NCI-H1092 treated with DMSO at 0.1 percent for 48 hours (cell line): Measurements from ENCODE around the gene RAD54L.
"Not testable (repeated sequence)": the region's sequence is repeated elsewhere in the genome, so short reads cannot be mapped to it uniquely, and the experiment has no call there.

Source experiments
- DNase-seq: peaks from one replicate; lab custom pipeline; 2025; lab: John Stamatoyannopoulos, UW

The RAD54L gene

DNA sequence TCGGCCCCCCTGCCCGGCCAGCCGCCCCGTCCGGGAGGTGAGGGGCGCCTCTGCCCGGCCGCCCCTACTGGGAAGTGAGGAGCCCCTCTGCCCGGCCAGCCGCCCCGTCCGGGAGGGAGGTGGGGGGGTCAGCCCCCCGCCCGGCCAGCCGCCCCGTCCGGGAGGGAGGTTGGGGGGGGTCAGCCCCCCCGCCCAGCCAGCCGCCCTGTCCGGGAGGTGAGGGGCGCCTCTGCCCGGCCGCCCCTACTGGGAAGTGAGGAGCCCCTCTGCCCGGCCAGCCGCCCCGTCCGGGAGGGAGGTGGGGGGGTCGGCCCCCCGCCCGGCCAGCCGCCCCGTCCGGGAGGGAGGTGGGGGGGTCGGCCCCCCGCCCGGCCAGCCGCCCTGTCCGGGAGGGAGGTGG lies 5.8 kb upstream of the RAD54L start:
- DNase-seq, result not testable (repeated sequence)

DNA sequence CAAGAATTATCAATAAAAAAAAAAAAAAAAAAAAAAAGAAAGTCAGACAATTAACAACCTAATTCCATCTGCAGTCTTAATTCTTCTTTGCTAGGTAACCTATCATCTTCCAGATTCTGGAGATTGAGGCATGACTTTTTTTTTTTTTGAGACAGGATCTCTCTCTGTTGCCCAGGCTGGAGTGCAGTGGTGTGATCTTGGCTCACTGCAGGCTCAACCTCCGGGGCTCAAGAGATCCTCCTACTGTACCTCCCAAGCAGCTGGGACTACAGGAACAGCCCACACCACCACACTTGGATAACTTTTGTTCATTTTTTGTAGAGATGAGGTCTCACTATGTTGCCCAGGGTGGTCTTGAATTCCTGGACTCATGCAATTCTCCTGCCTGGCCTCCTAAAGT lies 4.6 kb upstream of the RAD54L start:
- DNase-seq, result no peak

DNA sequence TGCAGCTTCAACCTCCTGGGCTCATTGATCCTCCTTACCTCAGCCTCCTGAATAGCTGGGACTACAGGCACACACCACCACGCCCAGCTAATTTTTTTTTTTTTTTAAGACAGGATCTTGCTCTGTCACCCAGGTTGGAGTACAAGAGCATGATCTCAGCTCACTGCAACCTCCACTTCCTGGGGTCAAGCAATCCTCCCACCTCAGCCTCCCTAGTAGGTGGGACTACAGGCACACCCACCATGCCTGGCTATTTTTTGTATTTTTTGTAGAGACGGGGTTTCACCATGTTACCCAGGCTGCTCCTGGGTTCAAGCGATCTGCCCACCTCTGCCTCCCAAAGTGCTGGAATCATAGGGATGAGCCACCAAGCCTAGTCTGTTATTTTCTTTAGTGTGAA lies 3.7 kb upstream of the RAD54L start:
- not testable (repeated sequence) for DNase-seq

DNA sequence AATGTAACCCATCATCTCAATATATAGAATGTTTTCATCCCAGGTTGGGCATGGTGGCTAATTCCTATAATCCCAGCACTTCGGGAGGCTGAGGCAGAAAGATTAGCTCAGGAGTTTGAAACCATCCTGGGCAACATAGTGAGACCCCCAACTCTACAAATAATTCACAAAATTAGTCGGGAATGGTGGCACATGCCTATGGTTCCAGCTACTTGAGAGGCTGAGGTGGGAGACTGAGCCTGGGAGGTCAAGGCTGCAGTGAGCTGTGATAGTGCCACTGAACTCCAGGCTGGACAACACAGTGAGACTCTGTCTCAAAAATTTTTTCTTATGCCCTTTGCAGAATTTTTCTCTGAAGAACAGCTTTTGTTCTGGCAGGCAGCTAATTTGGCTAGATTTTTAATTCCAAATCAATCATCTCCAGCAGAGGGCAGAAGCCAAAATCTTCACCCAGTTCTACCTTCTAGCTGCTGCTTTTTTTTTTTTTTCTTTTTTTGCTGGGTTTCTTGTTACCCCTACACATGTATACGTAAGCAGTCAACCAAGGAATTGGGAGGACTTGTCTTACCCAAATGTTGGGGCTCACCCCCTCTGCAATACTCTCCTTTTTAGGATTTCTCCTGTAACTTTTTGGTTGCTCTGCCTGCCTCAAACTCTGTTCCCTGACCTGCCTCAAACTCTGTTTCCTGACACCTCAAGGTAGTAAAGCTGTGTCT lies 2.7 kb upstream of the RAD54L start:
- DNase-seq, result no peak

DNA sequence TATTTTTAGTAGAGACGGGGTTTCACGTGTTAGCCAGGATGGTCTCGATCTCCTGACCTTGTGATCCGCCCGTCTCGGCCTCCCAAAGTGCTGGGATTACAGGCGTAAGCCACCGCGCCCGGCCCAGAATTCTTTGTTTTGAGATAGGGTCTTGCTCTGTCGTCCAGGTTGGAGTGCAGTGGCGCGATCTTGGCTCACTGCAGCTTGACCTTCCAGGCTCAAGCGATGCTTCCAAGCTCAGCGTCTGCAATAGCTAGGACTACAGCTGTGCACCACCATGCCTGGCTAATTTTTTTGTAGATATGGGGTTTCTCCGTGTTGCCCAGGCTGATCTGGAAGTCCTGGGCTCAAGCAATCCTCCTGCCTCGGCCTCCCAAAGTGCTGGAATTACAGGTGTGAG lies 1.4 kb upstream of the RAD54L start:
- not testable (repeated sequence) for DNase-seq

DNA sequence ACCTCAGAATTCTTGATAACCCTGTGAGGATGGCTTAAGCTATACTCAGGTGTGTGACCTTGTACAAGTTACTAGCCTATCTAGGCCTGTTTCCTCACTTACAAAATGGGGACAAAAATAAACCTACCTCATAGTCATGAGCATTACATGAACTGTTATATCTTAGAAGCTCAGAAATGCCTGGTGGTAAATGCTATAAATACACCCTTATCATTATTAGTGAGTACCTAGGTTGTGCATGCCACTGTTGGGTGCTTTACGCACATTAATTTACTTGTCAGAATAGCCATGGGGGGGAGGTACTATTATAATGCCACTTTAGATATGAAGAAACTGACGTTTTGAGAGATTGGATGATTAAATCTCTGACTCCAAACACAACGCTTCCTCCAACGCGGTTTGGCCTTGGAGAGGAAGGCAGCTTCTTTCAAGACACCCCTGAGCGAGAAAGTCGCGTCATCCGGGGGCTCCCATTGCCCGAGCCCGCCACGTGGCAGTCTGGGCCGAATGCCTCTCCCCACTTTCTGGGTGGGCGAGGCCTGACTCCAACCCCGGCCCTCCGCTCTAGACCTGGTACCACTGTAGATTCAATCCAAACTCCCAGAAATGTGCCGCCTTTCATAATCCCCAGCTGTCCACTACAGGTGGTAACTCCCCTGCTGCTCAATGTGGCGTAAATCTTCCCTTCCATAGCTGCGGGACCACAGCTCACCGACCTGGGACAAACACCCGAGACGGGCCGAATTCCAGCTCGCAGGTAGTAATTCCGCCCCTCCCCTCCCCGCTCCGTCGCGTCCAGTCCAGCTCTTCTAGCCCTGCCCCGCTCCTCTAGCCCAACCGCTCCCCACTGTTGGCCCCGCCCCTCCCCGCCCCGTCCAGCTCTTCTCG lies 771 bp upstream of the RAD54L start:
- DNase-seq, result no peak

DNA sequence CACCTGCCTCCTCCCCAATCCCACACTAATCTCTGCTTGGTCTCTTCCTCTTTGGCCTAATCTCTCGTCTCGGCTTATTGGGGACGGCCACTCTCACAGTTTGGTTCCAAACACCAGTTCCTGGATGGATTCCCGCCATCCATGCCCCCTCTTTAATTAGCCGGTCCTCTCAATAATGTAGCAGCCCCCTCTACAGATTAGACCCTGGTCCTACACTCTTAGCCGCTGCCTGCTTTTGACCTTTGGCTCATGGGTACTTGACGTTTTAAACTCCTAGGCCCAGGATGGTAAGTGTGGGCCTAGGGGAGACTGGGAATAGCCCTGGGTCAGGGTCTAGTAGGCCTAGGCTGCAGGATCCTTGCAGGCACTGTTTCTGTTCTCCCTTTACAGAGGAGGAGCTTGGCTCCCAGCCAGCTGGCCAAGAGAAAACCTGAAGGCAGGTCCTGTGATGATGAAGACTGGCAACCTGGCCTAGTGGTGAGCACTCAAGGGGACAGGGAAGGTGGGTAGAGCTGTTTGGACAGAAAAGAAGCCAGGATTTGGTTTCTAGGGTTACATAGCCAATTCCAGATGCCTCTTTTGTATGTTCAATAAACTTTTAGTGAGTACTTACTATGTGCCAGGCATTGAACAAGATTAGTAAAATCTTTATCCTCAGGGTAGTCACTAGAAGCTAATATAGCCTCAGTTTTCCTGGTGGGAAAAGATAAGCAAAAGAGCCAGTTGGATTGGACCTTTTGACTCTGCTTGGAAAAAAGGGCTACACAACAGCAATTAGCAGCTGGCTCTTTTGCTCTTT lies 758 bp downstream of the RAD54L start:
- no peak for DNase-seq

DNA sequence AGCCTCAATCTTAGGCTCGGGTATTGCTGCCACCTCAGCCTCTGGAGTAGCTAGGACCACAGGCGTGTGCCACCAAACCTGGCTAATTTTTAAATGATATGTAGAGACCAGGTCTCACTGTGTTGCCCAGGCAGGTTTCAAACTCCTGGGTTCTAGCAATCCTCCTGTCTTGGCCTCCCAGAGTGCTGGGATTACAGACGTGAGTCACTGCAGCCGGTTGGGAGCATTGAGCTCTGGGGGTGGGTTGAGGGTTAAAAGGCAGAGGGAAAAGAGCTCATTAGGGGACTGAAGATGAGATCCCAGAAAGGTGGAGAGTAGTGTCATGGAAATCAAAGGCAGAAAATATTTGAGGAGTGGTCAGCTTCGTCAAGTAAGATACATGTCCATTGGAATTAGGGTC lies 7.1 kb downstream of the RAD54L start:
- no peak for DNase-seq

DNA sequence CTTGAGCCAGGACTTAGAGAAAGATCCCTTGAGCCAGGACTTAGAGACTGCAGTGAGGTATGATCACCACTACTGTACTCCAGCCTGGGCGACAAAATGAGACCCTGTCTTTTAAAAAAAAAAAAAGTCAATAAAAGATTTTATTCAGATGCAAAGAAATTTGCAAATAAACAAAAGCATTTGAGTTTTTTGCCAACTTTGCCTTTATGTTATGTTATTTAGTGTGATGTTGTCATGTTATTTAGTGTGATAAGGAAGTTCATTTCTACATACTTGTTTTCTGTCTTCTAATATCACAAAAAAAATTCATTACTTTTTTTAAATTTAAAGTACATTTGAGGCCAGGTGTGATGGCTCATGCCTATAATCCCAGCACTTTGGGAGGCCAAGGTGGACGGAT lies 9.0 kb downstream of the RAD54L start:
- DNase-seq, result no peak

DNA sequence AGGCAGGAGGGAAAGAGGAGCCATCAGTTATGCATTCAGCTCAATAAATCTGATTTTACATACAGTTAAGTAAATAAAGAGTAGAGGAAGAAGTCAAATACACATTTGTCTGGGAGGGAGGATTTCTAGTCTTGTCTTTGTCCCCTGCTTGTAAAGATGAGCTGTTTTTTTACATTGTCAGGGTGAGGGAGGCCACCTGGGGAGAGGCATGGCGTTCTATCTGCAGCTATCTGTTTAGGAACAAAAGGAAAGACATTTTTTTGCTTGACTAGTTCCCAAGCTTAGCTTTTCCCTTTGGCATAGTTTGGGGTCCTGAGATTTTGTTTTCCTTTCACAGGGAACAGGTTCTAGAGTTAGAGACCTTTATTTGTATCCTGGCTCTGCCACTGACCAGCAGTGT lies 14.9 kb downstream of the RAD54L start:
- no peak for DNase-seq

DNA sequence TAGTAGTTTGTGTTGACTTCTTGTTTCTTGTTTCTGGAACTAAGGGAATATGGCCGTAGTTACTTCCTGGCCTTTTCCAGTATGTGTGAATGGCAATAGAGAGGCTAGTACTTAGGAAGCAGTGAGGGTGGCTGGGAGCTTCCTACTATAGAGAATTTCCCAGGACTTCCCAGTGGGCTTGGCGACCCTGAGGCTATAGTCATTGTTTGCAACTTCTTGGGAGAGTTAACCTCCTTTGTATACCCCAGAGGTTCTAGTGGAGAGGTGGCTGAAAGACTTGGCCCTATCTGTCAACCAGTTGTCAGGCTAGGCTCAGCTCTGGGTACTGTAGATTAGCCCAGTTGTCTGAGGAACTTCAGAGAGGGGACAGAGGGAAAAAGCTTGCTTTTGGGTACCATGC lies 15.6 kb downstream of the RAD54L start:
- DNase-seq, result no peak

DNA sequence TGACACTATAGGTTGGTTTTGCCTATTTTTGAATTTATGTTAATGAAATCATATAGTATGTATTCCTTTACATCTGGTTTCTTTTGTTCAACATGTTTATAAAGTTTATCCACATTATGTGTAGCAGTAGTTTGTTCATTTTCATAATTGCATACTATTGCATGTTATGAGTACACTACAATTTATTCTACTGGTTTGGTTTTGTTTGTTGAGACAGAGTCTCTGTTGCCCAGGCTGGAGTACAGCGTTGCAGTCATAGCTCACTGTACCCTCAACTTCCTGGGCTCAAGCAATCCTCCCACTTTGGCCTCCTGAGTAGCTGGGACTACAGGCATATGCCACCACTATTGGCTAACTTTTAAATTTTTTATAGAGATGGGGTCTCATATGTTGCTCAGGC lies 21.0 kb downstream of the RAD54L start:
- DNase-seq, result no peak

DNA sequence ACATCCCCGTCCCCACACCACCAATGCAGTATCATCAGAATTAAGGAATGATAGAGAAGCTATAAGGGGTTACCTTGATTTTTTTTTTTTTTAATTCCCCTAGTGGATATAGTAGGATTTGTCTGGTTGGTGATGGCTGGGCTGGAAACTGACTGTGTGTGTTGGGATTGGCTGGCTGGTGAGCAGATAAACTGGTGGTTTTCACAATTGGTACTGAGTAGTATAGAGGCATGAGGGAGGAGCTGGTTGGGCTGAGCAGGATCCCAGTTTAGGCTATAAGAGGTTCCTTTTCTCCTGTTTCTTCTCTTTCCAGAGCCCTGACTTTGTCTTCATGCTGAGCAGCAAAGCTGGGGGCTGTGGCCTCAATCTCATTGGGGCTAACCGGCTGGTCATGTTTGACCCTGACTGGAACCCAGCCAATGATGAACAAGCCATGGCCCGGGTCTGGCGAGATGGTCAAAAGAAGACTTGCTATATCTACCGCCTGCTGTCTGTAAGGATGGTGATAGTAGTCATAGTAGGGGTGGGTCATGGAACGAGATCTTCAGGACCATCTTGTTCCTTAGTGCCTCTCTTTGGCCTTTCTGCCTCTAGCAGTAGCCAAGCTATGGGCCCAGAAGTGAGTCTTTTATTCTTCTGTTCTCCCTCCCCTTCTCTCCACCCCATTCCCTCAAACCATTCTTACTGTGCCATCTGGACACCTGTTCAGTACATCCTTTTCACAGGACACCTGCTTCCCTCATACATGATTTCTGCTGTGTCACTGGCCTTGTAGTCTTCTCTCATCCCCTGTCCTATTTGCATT lies 26.9 kb downstream of the RAD54L start:
- no peak for DNase-seq

DNA sequence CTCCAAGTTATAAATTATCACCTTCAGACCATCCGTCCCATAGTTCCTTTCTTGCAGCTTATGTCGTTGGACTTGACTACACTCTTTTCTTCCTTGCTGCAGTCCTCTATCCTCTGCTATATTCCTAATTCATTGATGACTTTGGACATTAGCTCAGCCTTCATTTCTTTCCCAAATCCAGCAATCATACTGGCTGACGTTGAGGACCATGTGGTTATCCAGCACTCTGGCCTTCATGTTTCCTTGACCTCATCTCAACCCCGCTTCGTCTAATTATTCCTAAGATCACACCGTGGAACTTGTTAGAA lies 27.4 kb downstream of the RAD54L start:
- no peak for DNase-seq

DNA sequence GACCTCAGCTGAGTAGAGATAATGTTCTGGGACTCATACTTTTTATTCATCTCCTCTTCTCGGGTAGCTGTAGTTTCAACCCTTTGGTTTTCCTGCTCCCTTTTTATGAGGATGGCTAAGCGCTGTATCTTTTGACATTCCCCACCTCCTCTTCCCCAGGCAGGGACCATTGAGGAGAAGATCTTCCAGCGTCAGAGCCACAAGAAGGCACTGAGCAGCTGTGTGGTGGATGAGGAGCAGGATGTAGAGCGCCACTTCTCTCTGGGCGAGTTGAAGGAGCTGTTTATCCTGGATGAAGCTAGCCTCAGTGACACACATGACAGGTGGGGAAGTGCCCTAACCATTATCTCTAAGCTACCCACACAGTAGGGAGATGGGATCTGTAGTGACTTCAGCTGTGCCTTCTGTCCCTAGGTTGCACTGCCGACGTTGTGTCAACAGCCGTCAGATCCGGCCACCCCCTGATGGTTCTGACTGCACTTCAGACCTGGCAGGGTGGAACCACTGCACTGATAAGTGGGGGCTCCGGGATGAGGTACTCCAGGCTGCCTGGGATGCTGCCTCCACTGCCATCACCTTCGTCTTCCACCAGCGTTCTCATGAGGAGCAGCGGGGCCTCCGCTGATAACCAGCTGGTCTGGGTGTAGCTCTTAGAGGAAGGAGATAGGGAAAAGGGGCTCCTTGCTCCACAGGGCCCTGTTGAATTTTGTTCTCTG lies 30.3 kb downstream of the RAD54L start:
- no peak for DNase-seq

DNA sequence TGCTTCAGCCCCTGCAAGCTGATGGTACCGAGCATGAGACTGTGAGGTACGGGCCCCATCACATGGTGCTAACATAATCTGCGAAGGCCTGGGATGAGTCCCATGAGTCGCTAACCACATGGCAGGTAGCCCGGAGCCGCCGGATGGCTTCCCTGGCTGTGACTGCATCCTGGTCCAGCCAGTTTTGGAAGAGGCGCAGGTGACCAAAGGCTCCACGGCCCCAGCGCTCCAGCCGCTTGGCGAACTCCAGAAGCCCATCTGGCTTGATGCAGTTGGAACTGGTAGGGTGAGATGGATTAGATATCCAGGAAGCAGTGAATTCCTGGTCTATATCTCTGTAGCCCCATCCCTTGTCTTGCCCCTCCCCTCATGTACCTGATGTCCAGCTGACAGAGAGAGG lies 31.2 kb downstream of the RAD54L start:
- no peak for DNase-seq

DNA sequence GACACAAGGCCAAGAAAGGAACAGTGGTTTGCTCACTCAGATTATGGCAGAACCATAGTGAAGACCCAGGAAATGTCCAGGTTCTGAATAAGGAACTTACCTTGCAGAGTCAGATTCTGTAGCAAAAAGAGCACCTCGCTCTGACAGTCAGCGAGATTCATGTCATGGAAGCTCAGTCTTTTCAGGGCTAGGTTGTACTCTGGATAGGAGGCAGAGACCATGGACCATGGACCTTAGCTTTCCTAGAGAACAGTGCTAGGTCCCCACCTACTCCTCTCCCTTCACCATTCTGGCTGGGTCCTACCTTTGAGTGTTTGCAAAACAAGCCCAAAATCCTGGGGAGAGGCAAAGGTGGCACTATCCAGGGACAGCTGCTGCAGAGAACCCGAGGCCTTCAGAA lies 32.5 kb downstream of the RAD54L start:
- no peak for DNase-seq

DNA sequence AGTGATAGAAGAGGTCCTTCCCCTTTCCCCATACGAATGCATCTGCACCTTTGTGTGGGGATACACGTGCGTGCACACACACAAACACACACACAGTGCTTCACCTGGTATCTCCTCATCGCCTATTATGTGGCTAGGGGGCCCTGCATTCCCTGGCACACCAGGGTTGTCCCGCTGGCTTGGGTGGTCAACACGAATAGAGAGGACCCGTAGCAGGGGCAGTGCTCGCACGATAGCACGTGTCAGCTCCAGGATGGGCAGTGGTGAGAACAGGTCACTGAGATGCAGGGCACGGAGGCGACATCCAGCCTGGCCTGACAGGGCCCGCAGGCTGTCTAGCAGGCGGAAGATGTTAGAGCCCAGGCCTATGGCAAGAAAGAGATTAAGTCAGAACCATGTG lies 33.5 kb downstream of the RAD54L start:
- DNase-seq, result no peak

DNA sequence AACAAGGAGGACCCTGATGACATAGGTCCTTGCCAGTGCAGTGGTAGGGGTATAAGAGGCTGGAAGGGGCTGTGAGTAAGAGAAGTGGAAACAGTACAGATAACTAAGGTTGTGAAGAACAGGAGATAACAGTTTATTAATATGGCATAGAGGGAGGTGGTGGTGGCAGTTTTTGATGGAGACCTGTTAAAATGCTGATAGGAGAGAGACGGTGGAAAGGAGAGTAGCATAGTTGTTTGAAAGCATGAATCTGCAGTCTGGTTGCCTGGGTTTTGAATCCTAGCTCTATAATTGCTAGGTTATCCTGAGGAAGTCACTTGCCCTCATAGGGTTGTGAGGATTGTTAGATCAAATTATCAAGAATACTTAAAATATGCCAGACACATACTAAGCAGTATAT lies 36.5 kb downstream of the RAD54L start:
- DNase-seq, result no peak

DNA sequence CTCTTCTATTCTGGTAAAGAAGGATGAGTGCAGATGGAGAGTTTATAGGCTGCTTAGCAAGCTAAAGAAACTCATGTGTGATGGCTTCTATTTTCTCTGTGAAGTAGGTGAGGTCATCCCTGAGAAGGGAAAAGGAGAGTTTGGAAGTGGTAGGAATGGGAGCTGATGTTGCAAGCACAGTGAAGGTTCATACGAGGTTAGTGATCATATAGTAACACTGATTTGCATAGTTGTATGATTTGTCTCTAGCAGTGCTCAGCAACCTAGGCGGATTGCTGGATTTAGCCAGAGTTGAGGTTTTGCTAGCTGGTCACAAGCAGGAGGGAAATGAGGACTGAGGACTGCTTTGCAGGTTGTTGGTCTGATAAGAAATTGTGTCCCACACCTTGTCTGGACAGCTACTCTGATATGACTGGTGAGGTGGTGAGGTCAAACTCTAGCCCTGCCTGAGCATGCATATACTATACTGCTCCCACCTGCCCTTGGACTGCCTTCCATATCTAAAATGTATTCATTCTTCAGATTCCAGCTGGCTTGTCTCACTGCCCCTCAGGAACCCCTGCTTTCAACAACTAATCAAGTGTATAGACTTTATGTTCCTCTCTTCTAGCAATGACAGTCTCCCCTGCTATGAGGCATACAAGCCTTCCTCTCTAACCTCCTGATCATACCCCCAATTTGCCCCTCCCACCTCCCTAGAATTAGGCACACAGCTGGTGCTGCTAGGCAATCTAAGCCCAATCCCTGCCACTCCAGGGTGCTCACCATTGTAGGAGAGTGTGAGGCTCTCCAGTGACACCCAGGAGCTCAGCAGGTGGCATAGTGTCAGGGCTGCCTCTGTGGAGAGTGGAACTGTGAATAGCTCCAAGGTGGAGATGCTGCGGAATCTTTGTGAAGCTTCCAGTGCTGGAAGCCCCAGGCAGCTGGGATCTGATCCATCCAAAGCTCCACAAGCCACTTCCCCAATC lies 37.3 kb downstream of the RAD54L start:
- DNase-seq, result no peak
